GM23338 (cell line): Measurements from ENCODE around the gene MAP3K5. TPM values are rescaled to one million over a fixed set of nuclear protein-coding genes. Genes with fewer than 3 reads are reported as not detected.

Experiments used
- ATAC-seq: fragments of 200-7000 bp; cut with Tn5 transposase; 3 replicates; pipeline ENCODE4 v1.9.1; 2020
- DNase-seq: peaks from one replicate; pipeline ENCODE4 v3.0.0-alpha.2; 2015; ENCODE audit warnings: low spot score
- H2AFZ ChIP-seq: fragments of 200-600 bp; sonication (generic); 2 replicates; pipeline ENCODE4 v1.8.0; 2016; ENCODE audit warnings: antibody characterized with exemption, mild to moderate bottlenecking, moderate library complexity
- H3F3A ChIP-seq: fragments of 200-600 bp; sonication (generic); replicated peaks from 2 replicates; pipeline ENCODE4 v1.8.0; 2017; ENCODE audit warnings: antibody characterized with exemption, mixed run types, low read depth
- H3K27ac ChIP-seq: fragments of 200-600 bp; sonication (generic); 2 replicates; pipeline ENCODE4 v1.6.1; 2016; ENCODE audit warnings: low read depth
- H3K27me3 ChIP-seq: fragments of 200-600 bp; sonication (generic); 2 replicates; pipeline ENCODE4 v1.8.0; 2016; ENCODE audit warnings: mild to moderate bottlenecking, mixed run types, moderate library complexity; ENCODE audit not compliant: insufficient read depth
- H3K36me3 ChIP-seq: fragments of 200-600 bp; sonication (generic); 2 replicates; pipeline ENCODE4 v1.8.0; 2016; ENCODE audit warnings: mild to moderate bottlenecking; ENCODE audit not compliant: insufficient read depth
- H3K4me1 ChIP-seq: fragments of 200-600 bp; sonication (generic); 2 replicates; pipeline ENCODE4 v1.8.0; 2016; ENCODE audit warnings: mild to moderate bottlenecking, moderate library complexity; ENCODE audit not compliant: insufficient read depth
- H3K4me2 ChIP-seq: fragments of 200-600 bp; sonication (generic); 2 replicates; pipeline ENCODE4 v1.7.1; 2017; ENCODE audit warnings: mixed run types
- H3K4me3 ChIP-seq: fragments of 200-600 bp; sonication (generic); 2 replicates; pipeline ENCODE4 v1.6.1; 2016; ENCODE audit warnings: mixed run types
- H3K79me2 ChIP-seq: fragments of 200-600 bp; sonication (generic); replicated peaks from 2 replicates; pipeline ENCODE4 v1.8.0; 2017; ENCODE audit warnings: mild to moderate bottlenecking; ENCODE audit not compliant: insufficient read depth
- H3K9me2 ChIP-seq: fragments of 200-600 bp; sonication (generic); 2 replicates; pipeline ENCODE4 v1.8.0; 2017; ENCODE audit not compliant: insufficient read depth
- H4K20me1 ChIP-seq: fragments of 200-600 bp; sonication (generic); replicated peaks from 2 replicates; pipeline ENCODE4 v1.8.0; 2017; ENCODE audit warnings: mild to moderate bottlenecking; ENCODE audit not compliant: insufficient read depth
- H3K27ac Mint-ChIP-seq: 2 replicates; pipeline ENCODE4 v1.8.0; 2020; ENCODE audit warnings: inconsistent platforms, mild to moderate bottlenecking, moderate library complexity, mixed read lengths
- H3K27me3 Mint-ChIP-seq: 3 replicates; pipeline ENCODE4 v1.8.0; 2022; ENCODE audit warnings: low read depth, mild to moderate bottlenecking, moderate library complexity, mixed read lengths, inconsistent platforms; ENCODE audit not compliant: insufficient read depth, poor library complexity
- H3K36me3 Mint-ChIP-seq: 3 replicates; pipeline ENCODE4 v1.8.0; 2021; ENCODE audit warnings: low read depth, mild to moderate bottlenecking, inconsistent platforms, moderate library complexity, mixed read lengths
- H3K4me1 Mint-ChIP-seq: 3 replicates; pipeline ENCODE4 v1.8.0; 2020; ENCODE audit warnings: mild to moderate bottlenecking, inconsistent platforms, mixed read lengths
- H3K4me3 Mint-ChIP-seq: 3 replicates; pipeline ENCODE4 v1.8.0; 2021; ENCODE audit warnings: moderate library complexity, mild to moderate bottlenecking, inconsistent platforms, mixed read lengths
- H3K9me3 Mint-ChIP-seq: 3 replicates; pipeline ENCODE4 v1.8.0; 2020; ENCODE audit warnings: moderate library complexity, mild to moderate bottlenecking, inconsistent platforms, mixed read lengths
- CTCF ChIP-seq, 2 experiments: fragments of 200-600 bp in 1 of 2; sonication (generic) in 1 of 2; conservative IDR thresholded peaks; 2 replicates each; pipeline versions ENCODE4 v1.5.1 to v1.6.1; 2016 to 2017; ENCODE audit warnings: antibody characterized with exemption in 2 of 2, low read depth in 2 of 2, mild to moderate bottlenecking in 2 of 2, moderate library complexity in 1 of 2
- EZH2 ChIP-seq: fragments of 200-600 bp; sonication (generic); IDR thresholded peaks from one replicate; pipeline ENCODE4 v1.8.0; 2017; ENCODE audit warnings: antibody characterized with exemption, mild to moderate bottlenecking, low read depth; ENCODE audit not compliant: unreplicated experiment
- EZH2phosphoT487 ChIP-seq: fragments of 200-600 bp; sonication (generic); IDR thresholded peaks from one replicate; pipeline ENCODE4 v1.8.1; 2018; ENCODE audit warnings: antibody characterized with exemption; ENCODE audit not compliant: unreplicated experiment
- JUNB ChIP-seq: IDR thresholded peaks from one replicate; pipeline ENCODE4 v1.6.1; 2016; ENCODE audit warnings: antibody characterized with exemption; ENCODE audit not compliant: unreplicated experiment
- NANOG ChIP-seq: IDR thresholded peaks from 2 replicates; pipeline ENCODE4 v1.6.1; 2016; ENCODE audit warnings: antibody characterized with exemption, borderline replicate concordance
- POLR2AphosphoS5 ChIP-seq: IDR thresholded peaks from 2 replicates; pipeline ENCODE4 v1.6.1; 2016; ENCODE audit warnings: antibody characterized with exemption, low read depth
- STAT1 ChIP-seq: IDR thresholded peaks from one replicate; pipeline ENCODE4 v1.6.1; 2016; ENCODE audit warnings: antibody characterized with exemption; ENCODE audit not compliant: unreplicated experiment
- ZNF331 ChIP-seq: fragments of 250-450 bp; sonication (Bioruptor Pico); IDR thresholded peaks from 2 replicates; pipeline ENCODE4 v1.5.0; 2020; ENCODE audit warnings: low read depth, mild to moderate bottlenecking, moderate library complexity
- ZNF462 ChIP-seq: fragments of 250-450 bp; sonication (Bioruptor Pico); IDR thresholded peaks from 2 replicates; pipeline ENCODE4 v1.5.0; 2020; ENCODE audit warnings: mild to moderate bottlenecking, moderate library complexity
- polyA plus RNA-seq: library from polyadenylated mRNA; unstranded; fragments of >200 nt; fragmentation: Nextera tagmentation; extraction: Ambion mirVana; gene quantifications from 2 replicates; pipeline ENCODE4 v1.2.1, GENCODE V29; 2016
- total RNA-seq: library from RNA; depleted of rRNA; stranded (reverse); fragments of >200 nt; shearing (Covaris generic); gene quantifications from 2 replicates; pipeline ENCODE4 v1.2.3, GENCODE V29; 2014
- TF ChIP-seq, protein P1 (sequence below): IDR thresholded peaks from 2 replicates; pipeline ENCODE4 v1.6.1; 2016; ENCODE audit warnings: antibody characterized with exemption

MAP3K5 gene
- total and polyA plus RNA-seq, 2 experiments from 2014 or later: 0.76 to 2.8 TPM

DNA sequence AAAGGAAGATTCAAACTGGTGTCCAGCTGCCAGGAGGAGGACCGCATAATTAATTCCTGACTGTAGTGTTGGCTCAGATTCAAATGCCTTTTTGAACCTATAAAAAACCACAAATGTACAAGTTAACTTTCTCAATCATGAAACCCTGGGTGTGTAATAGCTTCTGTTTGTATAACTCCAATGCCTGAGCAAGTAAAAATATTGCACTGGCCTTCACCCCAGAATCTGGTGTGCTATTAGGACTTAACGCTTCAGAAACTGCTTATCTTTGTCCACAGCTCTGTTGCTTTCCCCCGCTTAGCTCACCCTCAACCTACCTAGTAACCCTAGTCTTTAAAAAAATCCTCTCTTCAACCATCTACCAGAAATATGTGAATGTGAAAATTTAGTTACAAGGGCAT, 123.0 kb downstream of the MAP3K5 start (continued):
- TF ChIP-seq JUNB: no peak

GRCh38 chr6:136668571-136668970, 123.7 kb downstream of the MAP3K5 start:
- Histone ChIP-seq H4K20me1 (no peaks in the 10 kb centered on the region), H2AFZ (no peak overlapping the region), H3K4me2 (no peak overlapping the region), H3K36me3 (no peaks in the 10 kb centered on the region), H3K79me2 (no peaks in the 10 kb centered on the region), H3K27me3 (no peaks in the 10 kb centered on the region), H3F3A (no peaks in the 10 kb centered on the region), H3K9me2 (no peaks in the 10 kb centered on the region), H3K4me3 (no peak overlapping the region), H3K4me1 (peaks cover 6% of the 10 kb centered on the region; the same call in 1 of the 2 replicates), H3K27ac (no peak overlapping the region)
- ATAC-seq: no peak
- no peak for DNase-seq
- Mint-ChIP-seq H3K27me3 (no peaks in the 10 kb centered on the region), H3K4me1 (no peaks in the 10 kb centered on the region), H3K27ac (no peak overlapping the region), H3K36me3 (no peaks in the 10 kb centered on the region), H3K9me3 (no peaks in the 10 kb centered on the region), H3K4me3 (no peak overlapping the region)
- TF ChIP-seq ZNF331: no peak
- no peak for TF ChIP-seq STAT1
- TF ChIP-seq POLR2AphosphoS5: no peak
- TF ChIP-seq EZH2: no peak
- TF ChIP-seq ZNF462 (CRISPR knock-in tag): no peak
- no peak for TF ChIP-seq EZH2phosphoT487
- TF ChIP-seq NANOG: no peak
- no peak for TF ChIP-seq JUNB
- TF ChIP-seq CTCF (conservative IDR thresholded peaks at IDR 0.05; ENCODE audit: low read depth in 2 of 2): no peak
- TF ChIP-seq, protein P1, sequence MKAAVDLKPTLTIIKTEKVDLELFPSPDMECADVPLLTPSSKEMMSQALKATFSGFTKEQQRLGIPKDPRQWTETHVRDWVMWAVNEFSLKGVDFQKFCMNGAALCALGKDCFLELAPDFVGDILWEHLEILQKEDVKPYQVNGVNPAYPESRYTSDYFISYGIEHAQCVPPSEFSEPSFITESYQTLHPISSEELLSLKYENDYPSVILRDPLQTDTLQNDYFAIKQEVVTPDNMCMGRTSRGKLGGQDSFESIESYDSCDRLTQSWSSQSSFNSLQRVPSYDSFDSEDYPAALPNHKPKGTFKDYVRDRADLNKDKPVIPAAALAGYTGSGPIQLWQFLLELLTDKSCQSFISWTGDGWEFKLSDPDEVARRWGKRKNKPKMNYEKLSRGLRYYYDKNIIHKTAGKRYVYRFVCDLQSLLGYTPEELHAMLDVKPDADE: no peak
